Subcutaneous adipose tissue (tissue), 4 donors: ENCODE results near the gene TMEM163. TPM values are rescaled to one million over a fixed set of nuclear protein-coding genes. Genes with fewer than 3 reads are reported as not detected.

Experiments used
- total RNA-seq, 4 donors: library from RNA; depleted of rRNA; stranded (reverse); fragments of >200 nt; gene quantifications; one replicate each; pipeline ENCODE4 v1.1.0, GENCODE V29; 2016
- TF ChIP-seq, protein P1 (sequence below): fragments of 450-650 bp; IDR thresholded peaks from one replicate; pipeline ENCODE4 v1.5.1; 2016; ENCODE audit warnings: low read depth, mild to moderate bottlenecking, control low read depth, antibody characterized with exemption, moderate library complexity

Gene TMEM163
- total RNA-seq, 4 donors from 2014 or later = 0.16 to 3.2 TPM; not detected in 2

GRCh38 chr2:134435505-134435904 is 283.3 kb downstream of the TMEM163 start:
- TF ChIP-seq, protein P1, sequence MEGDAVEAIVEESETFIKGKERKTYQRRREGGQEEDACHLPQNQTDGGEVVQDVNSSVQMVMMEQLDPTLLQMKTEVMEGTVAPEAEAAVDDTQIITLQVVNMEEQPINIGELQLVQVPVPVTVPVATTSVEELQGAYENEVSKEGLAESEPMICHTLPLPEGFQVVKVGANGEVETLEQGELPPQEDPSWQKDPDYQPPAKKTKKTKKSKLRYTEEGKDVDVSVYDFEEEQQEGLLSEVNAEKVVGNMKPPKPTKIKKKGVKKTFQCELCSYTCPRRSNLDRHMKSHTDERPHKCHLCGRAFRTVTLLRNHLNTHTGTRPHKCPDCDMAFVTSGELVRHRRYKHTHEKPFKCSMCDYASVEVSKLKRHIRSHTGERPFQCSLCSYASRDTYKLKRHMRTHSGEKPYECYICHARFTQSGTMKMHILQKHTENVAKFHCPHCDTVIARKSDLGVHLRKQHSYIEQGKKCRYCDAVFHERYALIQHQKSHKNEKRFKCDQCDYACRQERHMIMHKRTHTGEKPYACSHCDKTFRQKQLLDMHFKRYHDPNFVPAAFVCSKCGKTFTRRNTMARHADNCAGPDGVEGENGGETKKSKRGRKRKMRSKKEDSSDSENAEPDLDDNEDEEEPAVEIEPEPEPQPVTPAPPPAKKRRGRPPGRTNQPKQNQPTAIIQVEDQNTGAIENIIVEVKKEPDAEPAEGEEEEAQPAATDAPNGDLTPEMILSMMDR = no peak

GRCh38 chr2:134433979-134434378 is 284.8 kb downstream of the TMEM163 start:
- TF ChIP-seq, protein P1 = no peak

DNA sequence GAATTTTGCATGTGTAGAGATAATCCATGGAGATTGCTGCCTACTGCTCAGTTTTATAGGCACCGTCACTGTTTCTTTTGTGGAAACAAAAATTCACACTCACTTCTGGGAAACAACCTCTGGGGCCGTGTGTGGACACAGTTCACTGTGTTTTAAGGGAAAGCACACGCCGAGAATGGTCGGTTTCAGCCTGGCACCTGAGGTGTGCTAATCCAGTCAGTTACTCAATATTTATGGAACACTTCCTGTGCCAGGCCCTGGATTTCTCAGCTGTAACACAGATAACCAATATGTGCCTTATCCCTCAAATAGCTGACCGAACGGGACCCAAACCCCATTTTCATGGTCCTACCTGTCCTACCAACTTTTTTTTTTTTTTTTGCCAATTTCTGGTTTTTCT is 285.3 kb downstream of the TMEM163 start:
- TF ChIP-seq, protein P1 = no peak

DNA sequence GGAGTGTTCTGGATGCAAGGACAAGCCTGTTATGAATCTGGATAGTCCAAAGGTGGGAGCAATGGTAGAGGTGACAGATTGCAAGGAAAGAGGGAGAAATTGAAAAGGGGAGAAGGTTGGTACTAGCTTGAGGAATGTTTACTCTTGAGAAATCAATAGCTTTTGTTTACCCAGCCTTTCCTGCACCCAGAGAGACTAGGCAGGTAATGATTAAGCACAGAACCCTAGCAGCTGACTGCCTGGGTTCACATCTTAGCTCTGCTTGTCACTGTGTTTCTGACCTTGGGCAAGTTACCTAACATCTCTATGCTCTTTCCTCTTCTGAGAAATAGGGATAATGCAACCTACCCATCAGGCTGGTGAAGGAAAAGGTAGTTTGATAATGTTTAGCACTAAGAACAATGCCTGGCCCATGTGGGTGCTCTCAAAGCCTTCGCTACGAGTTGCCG is 286.3 kb downstream of the TMEM163 start:
- TF ChIP-seq, protein P1 = no peak

- TF ChIP-seq, protein P1 = no peak
These were observed 286.9 kb downstream of the TMEM163 start for GRCh38 chr2:134431838-134432434.

DNA sequence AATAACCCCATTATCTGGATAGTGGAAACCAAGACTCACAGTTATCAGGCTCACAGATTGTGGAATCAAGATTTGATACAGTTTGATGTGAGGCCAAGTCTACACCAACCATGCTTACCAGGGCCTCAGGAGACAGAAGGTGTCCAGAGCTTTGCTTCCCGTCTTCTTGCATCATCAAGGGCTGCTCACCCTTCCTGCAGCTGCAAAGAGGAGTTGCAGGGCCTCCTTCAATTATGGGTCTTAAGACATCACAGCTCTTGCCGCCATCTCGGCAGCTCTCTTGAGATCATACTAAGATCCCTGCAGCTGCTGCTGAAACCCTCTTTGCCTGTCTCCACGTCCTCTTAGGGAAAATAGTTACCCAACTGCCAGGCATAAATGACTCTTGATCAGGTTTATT is 288.9 kb downstream of the TMEM163 start:
- TF ChIP-seq, protein P1 = no peak

DNA sequence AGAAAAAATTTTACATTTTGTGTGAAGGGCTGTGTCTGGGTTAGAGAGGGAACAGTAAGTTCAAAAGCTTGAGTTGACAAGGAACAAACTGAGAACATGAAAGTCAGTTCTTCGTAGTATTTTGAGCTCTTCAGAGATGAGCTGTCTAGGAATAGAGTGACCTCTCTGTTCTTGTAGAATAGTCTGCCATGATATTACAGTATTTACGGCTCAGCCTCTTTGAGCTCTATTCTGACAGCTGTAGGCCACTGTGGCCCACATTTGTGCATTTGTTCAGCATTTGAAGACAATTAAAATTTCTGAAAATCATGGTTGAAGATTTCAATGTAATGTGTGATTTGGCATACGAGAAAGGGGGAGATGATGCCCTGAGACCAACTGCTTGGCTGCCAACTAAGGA is 292.1 kb downstream of the TMEM163 start:
- TF ChIP-seq, protein P1 = no peak
